ACHN (cell line): ENCODE results near the gene INPP5A.
"Not testable (repeated sequence)": the region's sequence is repeated elsewhere in the genome, so short reads cannot be mapped to it uniquely, and the experiment has no call there.

ENCODE experiments used
- DNase-seq: peaks from one replicate; pipeline ENCODE4 v3.0.0-alpha.2; 2015
- in situ Hi-C: cut with HindIII; loops from 2 replicates; pipeline ENCODE4 v1.10.0; 2017; ENCODE audit warnings: low sequenced_read_pairs, low pct_ligation_motif_present, low pct_unique_long_range_greater_than_20kb

INPP5A gene

DNA sequence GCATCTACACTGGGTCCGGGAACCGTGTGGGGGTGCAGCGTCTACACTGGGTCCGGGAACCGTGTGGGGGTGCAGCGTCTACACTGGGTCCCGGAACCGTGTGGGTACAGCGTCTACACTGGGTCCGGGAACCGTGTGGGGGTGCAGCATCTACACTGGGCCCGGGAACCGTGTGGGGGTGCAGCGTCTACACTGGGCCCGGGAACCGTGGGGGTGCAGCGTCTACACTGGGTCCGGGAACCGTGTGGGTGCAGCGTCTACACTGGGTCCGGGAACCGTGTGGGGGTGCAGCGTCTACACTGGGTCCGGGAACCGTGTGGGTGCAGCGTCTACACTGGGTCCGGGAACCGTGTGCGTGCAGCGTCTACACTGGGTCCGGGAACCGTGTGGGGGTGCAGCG is 254.5 kb downstream of the INPP5A start:
- not testable (repeated sequence) for DNase-seq

DNA sequence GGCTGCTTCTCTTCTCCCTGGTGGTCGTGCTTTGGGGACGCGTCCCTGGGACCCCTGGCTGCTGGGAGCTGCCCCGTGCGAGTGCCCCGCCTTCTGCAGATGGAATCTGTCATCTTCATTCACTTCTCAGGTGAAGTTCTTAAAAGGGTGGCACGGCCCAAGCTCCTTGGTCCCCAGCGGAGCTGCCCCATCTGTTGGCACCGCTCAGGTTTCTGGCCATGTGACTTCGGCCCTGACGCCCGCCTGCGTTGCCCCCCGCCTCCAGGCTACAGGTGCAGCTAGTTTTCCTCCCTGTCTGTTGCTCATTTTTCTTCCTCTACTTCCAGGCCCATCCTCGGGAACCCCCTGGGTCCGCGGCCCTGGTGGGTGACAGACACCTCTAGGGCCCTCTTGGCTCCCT is 255.2 kb downstream of the INPP5A start:
- DNase-seq: no peak
- in situ Hi-C loops: no loop called here

More for the DNA sequence above, 254.5 kb downstream of the INPP5A start:
- in situ Hi-C loops: not testable (repeated sequence)

DNA sequence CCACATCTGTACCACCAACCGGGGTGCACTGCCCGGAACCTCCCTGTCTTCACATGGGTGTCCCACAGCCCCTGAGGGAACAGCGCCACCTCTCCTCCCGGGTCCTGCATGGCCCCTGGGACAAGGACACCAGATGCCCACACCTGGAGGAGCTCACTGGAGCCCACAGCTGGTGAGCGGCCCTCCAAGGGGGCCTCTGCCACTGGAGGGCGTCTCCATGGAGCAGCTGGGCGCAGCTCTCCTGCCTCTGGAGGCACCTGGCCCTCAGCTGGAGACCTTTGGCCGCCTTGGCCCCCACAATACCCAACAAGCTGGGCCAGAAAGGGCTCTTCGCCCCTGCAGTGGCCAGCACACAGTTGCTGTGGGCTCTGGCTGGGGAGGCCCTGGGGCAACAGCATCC is 255.6 kb downstream of the INPP5A start:
- no peak for DNase-seq
- in situ Hi-C loops: no loop called here

DNA sequence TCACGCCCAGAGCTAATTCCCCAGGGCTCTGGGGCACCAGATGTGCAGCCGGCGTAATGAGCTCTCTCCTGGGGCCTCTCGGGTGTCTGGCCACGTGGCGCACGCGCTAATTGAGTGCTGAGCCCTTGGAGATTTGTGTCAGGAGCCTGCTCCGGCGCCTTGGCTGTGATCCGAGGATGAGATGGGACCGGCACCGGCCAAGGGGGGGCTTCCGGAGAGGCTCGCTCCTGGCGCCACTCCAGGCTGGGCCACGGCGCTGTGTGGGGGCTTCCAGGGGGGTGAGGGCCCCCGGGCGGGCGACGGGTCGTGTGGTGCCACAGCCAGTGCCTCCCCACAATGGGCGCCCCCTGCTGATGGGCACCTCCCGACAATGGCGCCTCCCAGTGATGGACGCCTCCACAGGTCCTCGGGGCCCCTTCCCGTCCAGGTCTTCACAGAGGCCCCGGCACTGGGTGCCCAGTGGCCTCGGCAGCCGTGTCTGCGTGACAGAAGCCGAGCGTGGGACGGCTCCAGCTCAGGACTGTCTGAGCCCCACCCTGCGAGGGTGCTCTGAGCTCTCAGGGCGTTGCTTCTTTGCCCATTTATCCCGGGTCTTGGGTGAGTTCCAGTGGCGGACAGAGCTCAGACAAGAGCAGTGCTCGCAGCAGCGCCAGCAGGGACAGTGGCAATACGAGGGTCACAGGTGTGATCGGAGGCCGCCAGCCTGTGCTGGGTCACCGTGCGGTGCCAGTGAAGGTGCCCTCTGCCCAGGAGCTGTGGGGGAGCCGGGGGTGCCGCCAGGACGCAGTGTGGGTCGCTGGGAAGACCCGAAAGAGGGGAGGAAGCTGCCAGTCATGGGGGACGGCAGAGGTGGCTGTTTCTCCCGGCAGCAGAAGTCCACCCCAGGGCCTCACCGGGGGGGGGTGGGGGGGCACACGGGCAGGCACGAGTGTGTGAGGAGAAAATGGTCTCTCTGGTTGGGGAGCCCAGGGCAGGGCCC is 256.6 kb downstream of the INPP5A start:
- no peak for DNase-seq
- in situ Hi-C loops: no loop called here

DNA sequence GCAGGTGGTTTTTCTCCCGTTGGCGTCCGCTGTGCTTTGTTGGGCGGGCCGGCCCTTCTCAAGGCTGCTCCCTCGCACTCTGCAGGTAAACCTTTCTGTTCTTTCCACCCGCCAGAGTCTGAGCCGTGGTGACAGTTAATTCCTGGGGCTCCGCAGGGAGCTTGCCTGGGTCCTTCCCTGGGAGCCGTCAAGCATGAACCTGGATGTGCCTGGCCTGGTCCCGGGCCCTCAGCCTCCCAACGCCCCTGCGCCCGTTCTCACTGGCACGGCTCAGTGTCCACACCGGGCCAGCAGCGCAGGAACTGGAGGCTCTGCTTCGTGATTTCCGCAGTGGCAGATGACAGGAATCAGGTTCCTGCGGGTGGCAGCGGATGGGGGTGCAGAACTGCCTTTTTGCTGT is 259.3 kb downstream of the INPP5A start:
- DNase-seq: no peak
- in situ Hi-C loops: no loop called here

DNA sequence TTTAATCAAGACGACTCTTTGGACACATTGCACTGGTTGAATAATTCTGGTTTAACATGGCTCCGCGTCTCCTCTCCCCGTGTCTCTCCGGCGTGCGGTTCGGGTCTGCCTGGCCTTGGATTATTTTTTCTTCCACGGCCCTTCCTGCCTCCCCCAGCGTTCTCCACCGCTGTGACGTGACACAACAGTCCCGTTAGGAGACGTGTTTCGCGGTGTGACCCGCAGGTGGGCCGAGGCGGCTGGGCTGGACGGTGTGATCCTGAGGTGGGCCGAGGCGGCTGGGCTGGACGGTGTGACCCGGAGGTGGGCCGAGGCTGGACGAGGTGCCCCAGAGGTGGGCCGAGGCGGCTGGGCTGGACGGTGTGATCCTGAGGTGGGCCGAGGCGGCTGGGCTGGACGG is 260.4 kb downstream of the INPP5A start:
- DNase-seq, in situ Hi-C loops: not testable (repeated sequence)

DNA sequence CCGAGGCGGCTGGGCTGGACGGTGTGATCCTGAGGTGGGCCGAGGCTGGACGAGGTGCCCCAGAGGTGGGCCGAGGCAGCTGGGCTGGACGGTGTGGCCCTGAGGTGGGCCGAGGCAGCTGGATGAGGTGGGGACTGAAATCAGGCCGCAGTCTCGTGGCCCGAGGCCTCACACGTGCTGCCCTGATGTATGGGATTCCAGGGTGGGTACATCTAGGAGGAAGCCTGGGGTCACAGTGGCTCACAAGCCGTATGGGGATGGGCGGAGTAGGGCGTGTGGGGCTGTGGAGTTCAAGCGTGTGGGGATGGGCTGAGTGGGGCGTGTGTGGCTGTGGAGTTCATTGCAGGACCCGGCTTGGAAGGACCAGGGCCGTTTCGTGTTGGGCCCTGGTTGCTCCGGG is 260.8 kb downstream of the INPP5A start:
- in situ Hi-C loops: no loop called here
- no peak for DNase-seq

DNA sequence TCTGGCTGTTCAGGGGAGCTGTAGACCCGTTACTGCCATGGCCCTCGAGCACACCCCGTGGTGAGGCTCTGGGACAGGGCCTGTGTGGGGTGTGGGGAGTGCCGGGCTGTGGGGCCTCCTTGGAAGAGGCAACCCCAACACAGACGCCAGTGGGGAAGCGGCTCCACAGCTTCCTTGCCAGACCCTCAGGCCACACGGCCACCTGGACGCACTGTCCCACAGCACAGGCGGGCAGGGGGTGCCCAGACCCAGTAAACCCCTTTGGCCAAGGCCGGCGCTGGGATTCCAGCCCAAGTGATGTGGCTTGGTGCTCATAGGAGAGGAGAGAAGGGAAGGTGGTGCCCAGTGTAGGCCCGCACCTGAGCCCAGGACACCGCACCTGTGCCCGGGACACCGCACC is 261.3 kb downstream of the INPP5A start:
- DNase-seq: no peak
- in situ Hi-C loops: no loop called here

DNA sequence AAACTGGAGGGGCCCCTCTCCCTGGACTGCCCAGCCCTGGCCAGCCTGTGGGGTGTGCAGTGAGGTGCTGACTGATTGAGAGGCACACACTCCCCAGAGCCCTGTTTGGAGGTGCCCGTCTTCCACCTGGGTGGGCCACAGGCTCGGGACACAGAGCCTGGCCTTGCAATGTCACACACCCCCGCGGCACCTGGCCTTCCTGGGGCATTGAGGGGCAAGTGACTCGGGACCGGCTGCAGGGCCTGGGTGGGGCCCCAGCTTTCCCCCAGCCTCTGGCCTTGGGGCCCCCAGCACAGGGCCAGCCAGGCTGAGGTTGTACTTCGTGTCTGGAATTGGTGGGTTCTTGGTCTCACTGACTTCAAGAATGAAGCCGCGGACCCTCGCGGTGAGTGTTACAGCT is 262.3 kb downstream of the INPP5A start:
- DNase-seq: no peak
- in situ Hi-C loops: no loop called here

DNA sequence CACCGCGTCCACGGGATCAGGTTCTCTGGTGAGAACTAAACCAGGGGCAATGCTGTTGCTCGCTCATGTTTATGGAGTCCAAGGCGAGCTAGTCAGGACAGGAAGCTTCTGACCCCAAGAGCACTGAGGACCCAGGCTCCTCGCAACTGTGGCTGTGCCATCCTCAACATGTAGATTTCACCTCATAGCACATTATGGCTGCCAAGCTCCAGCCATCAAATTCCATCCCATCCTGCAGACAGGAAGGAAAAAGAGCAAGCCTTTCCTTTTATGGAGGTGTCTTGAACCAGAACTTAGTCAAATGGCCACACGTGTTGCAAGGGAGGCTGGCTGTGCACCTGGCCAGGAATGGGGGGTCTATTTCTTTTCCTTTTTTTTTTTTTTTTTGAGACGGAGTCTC is 264.5 kb downstream of the INPP5A start:
- in situ Hi-C loops: no loop called here
- no peak for DNase-seq

DNA sequence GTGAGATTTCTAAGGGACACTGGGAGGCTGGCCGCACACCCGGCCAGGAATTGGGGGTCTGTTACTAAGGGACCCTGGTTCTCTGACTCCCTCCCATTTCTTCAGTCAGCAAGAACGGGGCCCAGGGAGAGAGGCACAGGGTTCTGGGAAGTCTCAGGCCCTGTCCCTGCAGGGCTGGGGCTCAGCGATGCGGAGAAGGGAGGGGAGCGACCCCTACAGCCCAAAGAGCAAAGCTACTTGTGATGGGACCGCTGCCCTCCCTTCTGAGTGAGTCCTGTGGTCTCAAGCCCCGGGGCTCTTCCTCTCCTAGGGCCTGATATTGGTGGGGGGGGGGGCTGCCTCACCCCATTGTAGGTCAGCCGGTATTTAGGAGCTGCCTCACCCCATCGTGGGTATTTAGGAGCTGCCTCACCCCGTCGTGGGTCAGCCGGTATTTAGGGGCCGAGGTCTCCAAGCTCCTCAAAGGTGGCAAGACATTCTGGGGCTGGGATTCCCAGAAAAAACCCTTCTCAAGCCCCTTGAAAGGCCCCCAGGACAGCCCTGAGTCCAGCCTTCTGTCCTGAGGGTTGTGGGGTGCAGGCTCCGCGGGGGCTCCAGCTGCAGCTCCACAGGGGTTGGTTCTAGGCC is 265.2 kb downstream of the INPP5A start:
- DNase-seq: no peak
- in situ Hi-C loops: no loop called here

DNA sequence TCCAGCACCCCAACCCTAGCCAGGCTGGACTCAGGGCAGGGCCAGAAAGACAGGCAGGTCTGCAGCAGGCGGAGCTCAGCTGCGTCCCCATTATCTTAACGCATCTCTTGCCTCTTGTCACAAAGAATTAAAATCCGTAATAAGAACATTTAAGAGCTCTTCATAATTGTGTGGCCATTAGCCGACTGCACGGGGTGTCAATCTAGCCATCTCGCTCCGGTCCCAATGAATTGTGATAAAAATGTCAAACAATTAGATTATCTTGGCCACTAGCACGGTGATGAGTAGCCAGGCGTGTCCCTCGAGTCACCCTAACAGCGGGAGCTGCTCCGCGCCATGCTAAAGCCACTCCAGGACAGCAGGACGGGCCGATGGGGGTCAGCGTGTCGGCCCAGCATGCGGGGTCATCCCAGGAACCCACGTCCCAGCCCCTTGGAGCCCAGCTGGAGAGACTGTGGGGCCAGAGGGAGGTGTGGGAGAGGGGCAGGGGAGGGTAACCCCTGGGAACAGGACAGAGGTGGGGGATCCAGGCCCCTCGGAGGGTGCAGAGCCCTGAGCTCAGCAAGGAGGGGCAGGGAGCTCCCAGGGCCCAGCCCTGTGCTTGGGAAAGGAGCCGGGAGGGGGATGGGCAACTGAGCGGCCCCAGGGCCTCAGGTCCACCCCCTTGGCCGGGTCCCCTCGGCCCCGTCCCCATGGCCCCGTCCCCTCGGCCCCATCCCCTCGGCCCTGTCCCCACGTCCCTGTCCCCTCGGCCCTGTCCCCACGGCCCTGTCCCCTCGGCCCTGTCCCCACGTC is 266.0 kb downstream of the INPP5A start:
- no peak for DNase-seq
- in situ Hi-C loops: no loop called here

DNA sequence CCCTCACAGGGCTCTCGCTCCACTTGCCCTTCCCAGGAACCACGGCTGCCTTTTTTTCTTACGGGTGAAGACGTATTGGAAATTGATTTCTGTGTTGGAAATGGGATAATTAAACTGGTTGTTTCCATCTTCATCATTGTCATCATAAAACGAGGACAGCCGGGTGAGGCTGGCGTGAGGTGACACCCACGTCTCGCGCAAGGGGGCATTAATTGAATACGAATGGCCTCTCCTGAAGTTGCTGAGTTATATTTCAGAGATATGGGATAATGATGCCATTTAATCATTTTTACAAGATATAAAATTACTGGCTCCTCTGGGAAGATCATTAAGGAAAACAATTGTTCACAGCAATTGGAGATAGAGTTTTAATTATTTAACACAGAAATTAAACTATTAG is 266.7 kb downstream of the INPP5A start:
- DNase-seq: no peak
- in situ Hi-C loops: no loop called here

DNA sequence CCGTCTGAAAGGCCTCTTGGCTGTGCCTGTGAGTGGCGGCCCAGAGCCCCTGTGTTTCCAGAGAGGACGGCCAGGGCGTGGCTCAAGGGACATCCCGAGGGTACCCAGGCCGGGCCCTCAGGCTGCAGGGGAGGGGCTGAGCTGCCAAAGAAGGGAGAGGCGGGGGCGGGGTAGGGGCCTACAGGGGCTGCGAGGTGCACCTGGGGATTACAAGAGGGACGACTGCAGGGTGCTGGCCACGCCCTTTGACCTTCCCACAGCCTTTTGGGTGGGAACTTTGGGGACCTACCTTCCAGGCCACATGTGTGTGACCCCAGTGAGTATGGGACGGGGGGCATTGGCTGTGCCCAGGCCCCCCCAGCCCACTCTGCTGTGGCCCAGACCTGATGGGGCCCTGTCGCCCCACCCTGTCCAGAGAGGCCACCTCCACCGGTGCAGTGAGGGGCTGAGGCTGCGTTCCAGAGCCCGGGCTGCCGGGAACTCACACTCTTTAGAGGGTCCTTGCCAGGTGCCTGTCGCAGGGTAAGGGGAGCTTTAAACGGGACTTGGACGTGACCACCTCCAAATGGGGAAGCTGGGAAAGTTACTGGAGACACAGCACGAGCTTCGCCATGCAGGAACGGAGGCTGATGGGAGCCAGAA is 267.3 kb downstream of the INPP5A start:
- DNase-seq: no peak
- in situ Hi-C loops: no loop called here

DNA sequence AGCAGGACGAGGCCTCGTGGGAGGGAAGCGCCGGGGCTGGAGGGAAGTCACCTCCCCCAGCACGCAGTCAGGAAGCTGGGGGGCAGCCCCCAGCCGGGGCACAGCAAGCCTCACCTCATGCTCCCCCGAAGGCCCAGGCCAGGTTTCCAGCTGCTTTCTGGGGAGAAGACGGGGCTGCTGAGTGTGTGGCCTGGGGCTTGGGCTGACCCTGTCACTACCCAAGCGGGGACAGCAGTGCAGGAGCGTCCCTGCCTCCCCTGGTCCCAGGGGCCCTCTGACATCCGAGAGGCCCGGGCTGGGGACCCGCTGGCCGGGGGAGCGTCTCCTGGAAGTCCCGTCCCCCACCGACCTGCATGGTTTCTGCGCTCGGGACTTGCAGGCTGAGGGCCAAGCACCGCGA is 268.0 kb downstream of the INPP5A start:
- no peak for DNase-seq
- in situ Hi-C loops: no loop called here

DNA sequence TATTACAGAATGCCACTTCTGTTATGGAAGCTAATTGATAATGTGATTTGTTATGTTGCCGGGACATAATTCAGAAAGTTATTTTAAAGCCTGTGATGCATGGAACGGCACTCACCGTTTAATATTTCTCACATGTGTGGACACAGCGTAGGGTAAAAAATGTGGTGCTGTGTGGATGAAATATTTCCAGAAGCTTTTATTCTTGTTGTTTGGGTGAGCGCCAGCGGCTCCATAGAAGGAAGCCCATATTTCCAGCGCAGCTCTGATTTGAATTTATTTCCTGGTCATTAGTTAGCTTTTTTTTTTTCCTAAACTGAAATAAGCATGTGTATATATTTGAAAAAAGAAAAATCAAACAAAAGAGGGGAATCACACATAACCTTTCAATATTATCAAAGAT is 268.5 kb downstream of the INPP5A start:
- DNase-seq: no peak
- in situ Hi-C loops: no loop called here

DNA sequence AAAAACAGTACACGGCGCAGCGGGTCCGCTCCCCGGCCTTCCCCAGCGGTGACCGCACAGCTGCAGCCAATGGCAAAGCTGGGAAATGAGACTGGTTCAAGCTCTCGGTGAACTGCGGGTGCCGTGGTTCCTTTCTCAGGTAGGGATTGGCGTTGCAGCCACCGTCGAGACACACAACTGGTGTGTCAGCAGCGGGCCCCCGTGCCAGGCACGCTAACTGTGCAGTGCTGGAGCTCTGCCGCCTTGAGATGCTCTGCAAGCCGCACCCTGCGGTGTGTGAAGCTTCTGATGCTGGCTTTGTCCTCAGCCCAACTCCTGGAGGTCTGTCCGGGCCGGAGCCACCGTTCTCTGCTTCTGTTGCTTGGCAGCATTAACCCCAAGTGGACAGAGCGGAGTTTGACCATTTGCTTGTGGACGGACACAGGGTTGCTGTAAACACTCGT is 269.0 kb downstream of the INPP5A start:
- in situ Hi-C loops: no loop called here
- DNase-seq: no peak

DNA sequence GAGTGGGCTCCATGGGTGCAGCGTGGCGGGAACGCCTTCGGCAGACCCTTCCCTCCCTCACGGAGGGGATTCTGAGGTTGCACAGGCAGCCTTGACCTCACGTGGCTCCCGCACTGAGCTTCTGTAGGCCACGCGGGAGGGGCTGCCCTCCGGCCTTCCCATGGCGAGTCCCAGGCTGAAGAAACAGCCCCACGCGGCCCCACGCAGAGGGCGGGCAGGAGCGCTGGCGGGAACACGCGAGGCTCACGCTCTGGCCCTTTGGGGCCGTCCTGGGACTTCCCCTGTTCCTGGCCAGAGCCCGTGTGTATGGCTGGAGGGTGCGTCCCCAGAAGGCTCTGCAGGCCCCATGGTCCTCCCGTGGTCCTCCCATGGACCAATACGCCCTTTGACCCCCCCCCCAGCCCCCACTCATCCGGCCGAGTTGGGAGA is 270.0 kb downstream of the INPP5A start:
- no peak for DNase-seq
- in situ Hi-C loops: no loop called here
